Measurements from ENCODE around the gene ELFN1.

Gene ELFN1

DNA sequence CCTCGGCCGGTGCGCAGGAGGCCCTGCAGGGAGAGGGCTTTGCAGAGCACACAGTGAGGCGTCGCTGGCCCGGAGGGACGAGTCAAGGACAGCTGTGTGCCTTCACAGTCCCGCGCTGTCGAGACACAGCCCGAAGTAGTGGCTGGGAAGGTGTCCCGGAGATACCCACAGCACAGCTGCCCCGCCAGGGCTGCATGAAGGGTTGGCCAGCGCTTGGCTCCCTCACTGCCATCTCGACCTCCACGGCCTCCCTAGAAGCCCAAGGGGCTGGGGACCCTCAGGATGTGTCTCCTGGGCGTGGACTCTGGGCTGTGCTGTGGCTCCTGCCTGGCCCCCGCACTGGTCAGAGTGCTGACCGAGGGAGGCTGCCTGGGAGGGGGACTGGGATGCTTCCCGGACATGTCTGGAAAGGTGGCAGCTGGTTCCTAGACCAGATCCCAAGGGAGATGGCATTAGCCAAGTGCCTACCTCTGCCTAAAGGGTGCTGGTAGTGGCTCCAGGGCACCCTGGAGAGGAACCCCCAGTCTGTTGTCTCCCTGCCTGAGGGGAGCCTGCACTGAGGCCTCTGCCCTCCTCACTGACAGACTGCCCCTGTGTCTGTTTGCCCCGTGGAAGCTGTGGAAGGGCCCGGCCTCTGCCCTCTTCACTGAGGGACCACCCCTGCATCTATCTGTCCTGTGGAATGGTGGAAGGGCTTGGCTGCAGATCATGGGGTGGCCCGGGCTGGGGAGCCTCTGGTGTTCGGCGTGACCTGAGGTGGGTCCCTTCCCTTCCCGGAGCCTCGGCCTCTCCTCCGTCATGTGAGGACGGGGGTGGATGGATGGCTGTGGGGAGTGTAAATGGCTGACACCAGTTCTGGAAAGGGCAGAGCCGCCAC is 5.8 kb downstream of the ELFN1 start:
- no peak for DNase-seq (ENCODE audit: low read depth, low spot score)

DNA sequence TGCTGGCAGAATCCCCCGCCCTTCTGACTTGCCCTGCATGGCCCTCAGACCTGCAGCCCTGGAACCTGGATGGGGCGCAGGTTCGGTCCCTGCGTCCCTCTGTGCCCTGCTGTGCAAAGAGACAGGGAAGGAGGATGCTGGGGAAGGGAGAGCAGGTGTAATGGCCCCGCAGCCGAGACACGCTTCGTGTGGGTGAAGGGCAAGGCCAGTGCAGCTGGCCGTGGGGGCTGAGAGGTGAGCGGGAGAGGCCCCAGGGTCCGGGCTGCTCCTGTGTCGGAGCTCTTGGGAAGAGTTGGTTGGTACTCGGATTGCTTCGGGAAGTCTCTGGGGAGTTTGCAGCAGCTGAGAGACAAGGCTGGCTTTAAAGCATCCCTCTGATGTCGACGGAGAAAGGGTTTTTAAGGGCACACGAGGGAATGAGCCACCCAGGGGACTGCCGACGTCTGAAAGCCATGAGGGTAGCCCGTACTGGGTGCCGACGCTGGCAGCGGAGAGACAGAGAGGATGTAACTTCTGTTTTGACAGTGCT is 6.5 kb downstream of the ELFN1 start:
- DNase-seq (ENCODE audit: low read depth, low spot score): no peak

DNA sequence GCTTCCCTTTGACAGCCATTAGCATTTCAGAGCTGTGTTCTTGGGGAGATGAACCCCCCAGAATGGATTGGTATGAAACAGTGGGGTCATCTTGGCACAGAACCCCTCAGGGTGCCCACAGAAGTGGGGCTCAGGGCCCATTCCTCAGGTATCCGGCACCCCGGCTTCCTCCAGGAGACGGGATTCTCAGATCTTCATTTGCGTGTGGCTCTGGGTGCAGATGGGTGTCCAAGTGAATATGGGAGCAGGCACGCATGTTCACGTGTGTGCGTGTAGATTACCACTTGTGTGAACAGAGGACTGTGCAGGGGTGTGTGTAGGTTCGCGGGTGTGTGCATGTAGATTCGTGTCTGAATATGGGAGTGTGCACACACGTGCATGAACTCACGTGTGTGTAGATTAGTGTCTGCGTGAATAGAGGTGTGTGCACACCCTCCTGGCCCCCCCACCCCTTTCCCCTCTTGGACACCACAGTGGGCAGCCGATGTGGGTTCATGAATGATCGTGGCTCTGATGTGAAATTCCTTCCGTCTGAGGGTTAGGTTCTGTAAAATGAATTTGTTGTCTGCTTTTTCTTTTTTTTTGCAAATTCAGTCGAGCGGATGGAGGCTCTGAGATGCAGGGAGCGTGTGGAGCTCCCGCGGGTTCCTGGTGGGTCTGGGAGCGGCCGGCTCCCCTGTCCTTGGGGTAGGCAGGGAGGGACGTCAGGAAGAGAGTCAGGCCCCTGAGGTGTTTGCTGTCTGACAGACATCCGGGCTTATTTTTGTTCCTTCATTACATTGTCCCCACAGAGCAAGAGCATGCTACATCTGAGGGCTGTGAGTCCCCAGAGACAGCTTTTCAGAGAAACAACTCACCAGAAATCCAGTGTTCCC is 7.4 kb downstream of the ELFN1 start:
- DNase-seq (ENCODE audit: low read depth, low spot score): no peak

DNA sequence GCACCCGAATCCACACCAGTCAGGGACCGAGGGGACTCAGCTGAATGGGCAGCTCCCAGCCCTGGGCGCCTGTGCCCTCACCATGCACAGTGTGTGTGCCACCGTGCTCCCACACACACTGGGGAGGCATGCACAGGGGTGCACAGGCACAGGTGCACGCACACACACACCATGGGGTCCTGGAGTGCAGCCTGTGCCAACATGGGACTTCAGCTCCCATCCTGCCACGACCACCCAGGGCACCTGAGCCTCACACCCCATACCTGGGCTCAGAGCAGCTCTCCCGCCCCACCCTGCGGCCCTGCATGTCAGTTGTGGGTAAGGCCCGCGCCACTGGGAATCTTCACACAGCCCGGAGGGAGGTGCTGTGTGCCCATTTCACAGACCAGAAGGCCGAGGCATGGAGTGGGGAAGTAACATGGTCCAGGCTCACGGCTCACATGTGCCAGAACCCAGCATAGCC is 8.0 kb downstream of the ELFN1 start:
- DNase-seq (ENCODE audit: low read depth, low spot score): no peak

DNA sequence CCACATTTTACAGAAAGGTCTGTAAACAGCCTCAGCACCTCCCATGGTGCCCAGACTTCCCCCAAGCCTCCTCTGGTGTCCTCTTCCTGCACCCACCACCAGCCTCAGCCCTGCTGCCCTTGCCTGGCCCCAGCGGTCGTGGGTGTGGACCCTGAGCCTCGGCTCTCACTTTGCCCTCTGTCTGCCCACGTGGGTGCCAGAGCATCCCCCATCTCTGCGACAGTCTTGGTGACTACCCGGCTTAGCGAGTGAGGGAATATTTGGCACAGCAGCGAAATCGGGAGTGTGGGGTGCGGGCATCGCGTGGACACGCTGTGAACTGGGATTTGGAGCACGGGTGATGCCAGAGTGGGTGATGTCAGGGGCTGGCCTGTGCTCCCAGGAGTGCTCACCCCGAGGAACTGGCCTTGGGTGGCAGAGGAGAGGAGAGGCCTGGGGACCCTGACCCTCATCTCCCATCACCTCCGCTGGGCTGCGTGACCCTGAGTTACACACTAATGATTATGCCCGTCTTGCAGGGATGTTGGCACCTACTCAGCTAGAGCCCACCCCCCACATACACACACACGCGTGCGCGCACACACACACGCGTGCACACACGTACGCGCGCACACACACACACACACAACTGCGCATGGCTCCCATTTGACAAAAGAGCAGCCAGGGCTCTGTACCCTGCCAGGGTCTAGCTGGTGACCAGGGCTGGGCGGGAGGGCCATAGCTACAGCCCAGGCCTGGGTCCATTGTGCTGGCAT is 8.7 kb downstream of the ELFN1 start:
- DNase-seq (ENCODE audit: low read depth, low spot score): no peak

DNA sequence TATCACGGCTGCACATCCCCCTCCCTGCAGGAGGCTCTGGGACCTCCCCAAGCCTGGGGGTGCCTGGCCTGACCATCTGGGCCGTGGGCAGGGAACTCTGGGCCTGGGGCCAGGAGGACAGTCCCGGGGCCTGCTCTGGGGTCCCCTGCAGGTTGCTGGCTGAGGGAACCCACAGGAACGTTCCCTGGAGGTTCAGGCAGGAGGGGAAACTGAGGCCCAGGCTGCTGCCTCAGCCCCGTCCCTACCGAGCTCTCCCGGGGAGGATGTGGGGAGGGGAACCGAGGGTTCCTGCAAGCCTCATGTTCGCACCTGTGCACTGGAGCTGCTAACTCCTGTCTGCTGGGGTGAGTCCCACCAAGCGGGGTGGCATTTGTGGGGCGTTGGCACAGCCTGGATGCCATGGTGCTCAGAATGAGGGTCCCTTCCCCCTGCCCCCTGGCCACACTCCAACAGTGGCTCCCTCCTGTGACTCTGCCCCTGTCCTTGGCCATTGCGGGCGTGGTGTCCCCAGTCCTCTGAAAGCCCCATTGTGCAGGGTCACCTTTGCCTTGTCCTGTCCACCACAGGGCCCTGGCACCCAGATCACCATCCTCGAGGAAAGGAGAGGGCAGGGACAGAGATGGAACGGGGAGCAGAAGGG is 9.4 kb downstream of the ELFN1 start:
- no peak for DNase-seq (ENCODE audit: low read depth, low spot score)

DNA sequence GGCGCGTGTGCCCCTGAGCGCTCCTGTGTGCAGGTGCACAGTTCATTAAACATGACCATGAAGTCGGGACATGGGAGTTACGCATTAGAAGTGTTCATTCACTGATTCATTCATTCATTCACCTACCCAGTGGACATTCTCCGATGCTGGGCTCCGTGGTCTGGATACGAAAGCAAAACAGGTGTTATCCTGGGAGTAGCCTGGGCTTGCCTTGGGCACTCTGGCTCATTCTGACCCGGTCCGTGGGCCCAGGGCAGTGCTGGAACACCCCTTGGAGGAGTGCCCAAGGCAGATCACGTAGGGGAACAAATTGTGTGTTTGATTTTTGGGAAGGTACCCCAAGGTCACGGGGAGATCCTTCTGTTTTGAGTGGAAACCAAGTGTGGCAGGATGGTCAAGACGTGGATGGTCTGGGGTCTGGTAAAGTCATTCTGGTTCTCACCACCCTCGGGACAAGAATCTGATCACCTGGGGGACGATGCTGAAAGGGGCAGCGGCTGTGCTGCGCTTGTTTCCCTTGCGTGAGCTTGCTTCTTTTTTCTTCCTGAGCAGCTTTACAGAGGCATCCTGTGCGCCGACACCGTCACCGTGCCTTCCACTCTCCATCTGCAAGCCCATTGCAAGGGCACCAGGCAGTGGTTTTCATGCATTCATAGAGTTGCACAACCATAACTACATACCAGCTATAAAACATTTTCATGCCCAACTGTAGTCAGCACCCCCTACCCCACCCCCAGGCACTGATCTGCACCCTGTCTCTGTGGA is 10.1 kb downstream of the ELFN1 start:
- no peak for DNase-seq (ENCODE audit: low read depth, low spot score)

DNA sequence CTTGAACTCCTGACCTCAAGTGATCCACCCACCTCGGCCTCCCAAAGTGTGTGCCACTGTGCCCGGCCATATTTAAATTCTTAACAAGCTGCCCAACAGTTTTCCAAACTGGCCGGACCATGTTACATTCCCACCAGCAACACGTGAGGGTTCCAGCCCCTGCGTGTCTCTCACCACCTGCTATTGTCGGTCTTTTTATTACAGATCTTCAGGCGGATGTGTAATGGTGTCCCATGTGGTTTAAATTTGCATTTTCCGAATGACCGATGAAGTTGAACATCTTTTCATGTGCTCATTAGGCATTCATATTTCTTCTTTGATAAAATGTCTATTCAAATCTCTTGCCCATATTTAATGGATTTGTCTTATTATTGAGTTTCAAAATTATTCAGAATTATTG is 11.5 kb downstream of the ELFN1 start:
- DNase-seq (ENCODE audit: low read depth, low spot score): no peak

DNA sequence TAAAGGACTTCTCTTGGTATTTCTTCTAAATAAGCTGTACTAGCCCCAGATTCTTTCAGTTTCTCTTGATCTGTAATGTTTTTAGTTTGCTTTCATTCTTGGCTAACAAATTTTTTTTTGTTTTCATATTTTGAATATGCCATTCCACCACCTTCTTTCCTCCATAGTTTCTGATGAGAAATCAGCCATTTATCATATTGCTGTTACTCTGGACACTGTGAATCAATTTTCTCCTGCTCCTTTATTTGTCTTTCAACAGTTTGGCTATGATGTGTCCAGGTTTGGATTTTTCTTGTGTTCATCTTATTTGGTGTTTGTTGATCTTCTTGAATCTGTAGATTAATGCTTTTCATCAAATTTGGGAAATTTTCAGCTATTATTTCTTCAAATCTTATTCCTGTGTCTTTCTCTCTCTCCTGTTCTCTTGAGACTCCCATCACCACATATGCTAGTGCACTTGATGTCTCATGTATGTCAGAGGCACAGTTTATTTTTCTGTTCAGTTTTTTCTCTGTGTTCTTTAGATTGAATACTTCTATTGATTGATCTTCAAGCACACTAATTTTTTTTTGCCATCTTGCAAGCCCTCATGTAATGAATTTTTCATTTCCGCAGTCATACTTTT is 15.0 kb downstream of the ELFN1 start:
- no peak for DNase-seq (ENCODE audit: low read depth, low spot score)

DNA sequence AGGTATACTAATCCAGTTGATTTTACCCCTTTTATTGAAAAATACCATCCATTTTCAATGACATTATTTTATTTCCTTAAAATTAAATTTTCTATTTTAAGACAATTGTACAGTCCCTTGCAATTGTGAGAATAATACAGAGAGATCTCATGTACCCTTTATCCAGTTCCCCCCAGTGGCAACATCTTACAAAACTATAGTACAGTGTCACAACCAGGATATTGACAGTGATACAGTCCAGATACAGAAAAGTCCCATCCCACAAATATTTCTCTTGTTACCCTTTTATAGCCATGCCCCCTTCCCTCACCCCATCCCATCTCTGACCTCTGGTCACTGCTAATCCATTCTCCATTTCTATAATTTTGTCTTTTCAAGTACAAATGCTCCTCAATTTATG is 18.5 kb downstream of the ELFN1 start:
- no peak for DNase-seq (ENCODE audit: low read depth, low spot score)

DNA sequence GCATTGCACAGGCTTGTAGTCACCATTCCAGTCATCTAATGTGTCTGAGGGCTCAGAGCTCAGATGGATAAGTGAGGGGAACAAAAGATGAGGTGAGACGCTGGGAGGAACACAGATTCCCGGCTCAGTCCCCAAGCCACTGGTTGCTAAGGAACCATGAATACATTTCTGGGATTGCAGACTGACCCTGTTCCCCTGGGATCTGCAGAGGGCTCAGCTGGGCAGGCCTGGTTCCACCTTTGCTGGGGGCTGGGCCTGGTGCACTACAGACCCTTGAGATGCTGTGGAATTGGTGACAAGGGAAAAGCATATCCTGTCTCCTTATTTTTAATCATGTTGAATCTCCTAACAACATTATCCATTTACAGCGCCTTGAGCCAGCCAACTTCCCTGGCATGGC is 19.2 kb downstream of the ELFN1 start:
- no peak for DNase-seq (ENCODE audit: low read depth, low spot score)

DNA sequence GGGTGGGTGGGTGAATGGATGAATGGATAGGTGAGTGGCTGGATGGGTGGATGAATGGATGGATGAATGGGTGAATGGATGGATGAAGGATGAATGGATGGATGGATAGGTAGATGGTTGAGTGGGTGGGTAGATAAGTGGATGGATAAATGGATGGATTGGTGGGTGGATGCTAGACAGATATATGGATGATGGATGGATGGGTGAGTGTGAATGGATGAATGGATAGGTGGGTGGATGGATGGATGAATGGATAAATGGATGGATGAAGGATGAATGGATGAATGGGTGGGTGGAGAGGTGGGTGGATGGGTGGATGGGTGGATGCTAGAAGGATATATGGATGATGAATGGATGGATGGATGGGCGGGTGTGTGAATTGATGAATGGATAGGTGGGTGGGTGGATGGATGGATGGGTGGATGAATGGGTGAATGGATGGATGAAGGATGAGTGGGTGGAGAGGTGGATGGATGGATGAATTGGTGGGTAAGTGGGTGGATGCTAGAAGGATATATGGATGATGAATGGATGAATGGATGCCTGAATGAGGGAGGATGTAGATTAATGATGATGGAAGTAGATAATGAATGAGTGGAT is 20.4 kb downstream of the ELFN1 start:
- no peak for DNase-seq (ENCODE audit: low read depth, low spot score)

DNA sequence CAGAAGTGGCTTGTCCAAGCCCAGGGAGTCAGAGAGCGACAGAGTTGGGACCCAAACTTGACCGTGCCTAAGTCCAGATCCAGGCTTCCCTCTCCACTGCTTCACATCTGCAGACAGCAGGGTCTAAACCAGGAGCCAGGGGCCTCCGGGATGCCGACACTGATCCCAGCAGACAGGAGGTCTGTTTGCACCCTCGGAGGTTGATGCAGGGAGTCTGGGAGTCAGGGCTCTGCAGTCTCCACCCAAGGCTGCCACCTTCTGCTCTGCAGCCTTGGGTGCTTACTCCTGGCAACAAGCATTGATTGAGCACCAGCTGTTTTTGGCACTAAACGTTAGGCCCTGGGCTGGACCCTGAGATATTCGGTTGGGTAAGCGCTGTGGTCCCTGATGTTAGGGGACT is 21.0 kb downstream of the ELFN1 start:
- no peak for DNase-seq (ENCODE audit: low read depth, low spot score)

DNA sequence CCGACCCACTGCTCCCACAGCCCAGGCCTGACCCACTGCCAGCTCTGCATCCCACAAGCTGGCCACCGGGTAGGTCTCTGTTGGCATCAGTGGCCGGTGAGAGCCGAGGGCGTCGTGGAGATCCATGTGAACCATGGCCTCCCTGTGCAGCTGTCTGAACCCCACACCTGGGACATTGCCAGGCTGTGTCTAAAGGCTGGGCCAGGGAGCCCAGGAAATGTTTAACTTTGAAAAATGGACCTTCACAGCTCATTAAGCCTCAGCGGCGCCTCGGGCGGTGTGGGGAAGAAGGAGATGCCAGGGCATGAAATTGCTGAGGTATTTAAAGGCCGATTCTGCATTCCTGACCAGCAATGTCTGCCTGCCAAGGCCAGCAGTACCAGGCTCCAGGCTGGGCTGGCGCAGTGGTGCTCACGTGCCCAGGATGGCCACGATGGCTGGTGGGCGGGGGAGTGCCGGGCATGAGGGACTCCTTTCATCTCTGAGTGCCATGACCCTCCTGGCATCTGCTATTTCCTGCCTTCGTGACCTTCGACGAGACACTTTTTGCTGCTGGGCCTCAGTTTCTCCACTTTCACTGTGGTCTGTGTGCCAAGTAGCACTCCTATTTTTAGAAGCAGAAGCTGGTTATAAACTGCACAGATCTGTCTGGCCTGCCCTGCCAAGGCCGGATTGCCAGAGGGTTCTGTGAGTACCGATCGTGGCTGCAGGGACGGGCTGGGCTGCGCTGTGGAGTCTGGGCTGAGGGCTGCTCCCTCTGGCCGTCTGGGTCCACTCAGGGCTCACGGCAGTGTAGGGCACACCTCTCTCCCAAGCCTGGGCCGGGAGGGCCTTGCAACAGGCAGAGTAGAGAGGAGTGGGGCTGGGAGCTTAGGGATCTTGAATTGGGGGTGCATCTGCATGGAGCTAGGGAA is 21.8 kb downstream of the ELFN1 start:
- DNase-seq (ENCODE audit: low read depth, low spot score): no peak

DNA sequence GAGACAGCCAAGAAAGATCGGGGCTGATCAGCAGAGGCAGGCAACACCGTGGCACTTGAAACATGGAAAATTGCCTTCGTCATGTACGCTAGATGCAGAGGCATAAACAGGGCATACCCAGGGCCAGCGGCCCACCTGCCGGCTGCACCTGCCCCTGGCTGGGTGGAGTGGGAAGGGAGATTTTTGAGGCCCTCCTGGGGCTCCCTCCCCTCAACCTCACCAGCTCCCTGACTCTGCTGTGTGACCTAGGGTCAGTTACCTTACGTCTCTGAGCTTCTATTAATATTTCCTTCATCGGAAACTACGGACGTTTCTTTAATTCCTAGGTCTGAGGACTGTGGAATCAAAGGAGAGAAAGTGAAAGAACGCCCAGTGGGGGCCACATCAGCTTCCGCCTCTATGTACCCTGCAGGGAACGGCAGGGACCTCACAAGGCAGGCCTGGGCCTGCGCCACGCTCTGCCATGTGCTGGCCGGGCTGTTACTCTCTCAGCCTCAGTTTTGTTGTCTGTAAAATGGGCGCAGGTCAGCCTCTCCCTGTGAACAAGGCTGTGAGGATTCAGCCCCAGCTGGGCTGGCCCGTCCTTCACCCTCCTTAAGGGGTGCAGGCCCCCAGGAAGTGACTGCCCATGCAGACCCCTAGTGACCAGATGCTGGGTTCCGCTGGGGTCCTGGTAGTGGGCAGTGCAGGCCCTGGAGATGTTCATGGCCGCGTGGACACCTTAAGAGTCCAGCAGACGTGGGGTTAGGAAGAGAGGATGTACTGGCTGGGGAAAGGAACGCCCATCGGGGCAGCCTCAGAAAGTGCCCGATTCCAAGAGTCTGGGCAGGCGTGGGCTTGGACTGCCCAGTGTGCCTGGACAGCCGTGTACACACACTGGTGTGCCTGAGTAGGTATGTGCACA is 22.7 kb downstream of the ELFN1 start:
- DNase-seq (ENCODE audit: low read depth, low spot score): no peak

DNA sequence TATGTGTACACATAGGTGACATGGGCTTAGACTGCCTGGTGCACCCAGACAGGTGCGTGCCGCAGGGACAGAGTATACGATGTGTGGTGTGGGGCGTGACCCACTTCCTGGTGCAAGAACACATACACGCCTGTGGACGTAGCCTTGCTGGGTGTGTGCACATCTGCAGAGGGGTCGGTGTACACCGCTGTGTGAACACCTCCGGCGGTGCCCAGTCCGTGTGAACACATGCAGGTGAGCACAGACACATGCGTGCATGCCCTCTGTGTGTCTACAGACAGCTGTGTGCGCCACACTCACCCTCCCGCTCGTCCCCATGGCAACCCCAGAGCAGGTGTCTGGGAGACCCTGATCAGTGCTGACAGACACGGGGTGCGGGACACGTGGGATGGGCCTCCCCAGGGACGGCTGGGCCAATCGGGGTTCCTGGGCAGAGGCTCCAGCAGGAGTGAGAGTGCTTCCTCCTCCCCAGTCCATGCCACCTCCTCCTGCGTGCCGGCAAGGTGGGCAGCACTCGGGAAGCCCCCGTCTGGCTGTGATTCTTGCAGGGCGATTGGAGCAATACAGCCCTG is 23.4 kb downstream of the ELFN1 start:
- no peak for DNase-seq (ENCODE audit: low read depth, low spot score)

DNA sequence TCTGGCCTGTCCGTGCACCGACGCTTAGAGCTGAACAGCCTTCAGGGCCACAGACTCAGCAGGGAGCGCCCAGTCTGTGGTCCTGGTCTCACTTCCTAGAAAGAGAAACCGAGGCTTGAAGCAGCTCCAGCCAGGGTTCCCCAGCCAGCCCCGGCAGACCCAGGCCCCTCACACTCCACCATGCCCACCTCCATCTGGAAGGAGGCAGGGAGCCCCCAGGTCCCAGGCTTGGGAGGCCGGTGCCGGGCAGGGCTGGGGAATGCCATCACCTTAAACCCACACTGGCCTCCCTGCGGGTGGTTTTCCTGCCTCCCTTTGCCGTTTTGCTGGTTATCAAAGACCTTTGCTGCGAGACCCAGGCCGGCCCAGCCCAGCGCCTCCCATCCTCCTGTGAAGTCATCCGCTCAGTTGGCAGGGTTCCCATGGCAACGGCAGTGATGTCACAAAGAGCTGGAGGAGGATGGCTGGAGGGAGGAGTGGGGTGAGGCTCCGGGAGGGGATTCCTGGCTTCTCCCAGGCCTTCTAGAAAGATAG is 24.0 kb downstream of the ELFN1 start:
- DNase-seq (ENCODE audit: low read depth, low spot score): no peak
